ENCODE results near the gene BRME1. TPM values are rescaled to one million over a fixed set of nuclear protein-coding genes. Genes with fewer than 3 reads are reported as not detected.
A peak's percentile ranks its signal among the peaks of the same experiment; 100 is the strongest.

BRME1 gene
- total RNA-seq, 1 experiment from 2014 or later = 13.9 TPM

DNA sequence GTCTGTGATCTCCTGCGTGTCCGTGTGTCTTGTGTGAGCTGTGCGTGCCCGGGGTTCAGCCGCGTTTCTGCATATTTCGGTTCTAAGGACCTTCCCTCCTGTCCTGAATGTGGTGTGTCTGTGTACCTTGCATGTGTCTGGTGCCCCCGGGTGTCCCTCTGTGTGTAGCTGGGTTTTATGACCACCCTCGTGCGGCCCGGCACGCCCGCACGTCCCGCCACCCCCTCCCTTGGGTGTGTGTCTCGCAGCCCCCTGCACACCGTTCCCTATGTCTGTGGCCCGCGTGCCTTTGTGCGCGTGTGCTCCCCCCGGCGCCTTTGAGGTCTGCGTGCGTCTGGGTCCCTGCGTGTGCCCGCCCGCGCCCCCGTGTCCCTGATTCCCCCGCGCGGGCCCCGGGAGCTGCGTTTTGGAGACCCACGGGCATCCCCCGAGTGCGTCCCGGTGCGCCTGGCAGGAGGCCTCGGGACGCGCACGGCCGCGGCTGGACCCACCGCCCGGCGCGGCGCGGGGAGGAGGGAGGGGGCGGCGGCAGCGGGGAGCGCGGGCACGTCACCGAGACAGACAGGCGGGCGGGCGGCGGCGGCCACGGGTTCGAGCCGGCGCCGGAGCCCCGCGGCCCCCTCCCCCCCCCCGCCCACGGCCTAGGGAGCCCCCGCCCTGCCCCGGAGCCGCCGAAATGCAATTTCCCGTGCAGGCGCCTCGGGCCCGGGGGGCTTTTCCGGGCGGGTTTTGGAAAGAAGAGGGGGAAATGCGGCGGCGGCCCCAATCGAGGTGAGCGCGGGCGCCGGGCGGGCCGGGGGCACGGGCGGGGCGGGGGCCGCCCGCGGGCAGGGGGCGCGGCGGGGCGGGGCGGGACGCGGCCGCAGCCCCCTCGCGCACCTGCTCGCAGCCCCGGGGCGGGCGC is 41.0 kb downstream of the BRME1 start:
- H3K4me2 ChIP-seq = peak overlapping the region; percentile 97; the same call in 1 of the 2 replicates
- H3K4me3 ChIP-seq = peak overlapping the region; percentile 89; the same call in 1 of the 2 replicates
- H3K27ac ChIP-seq = no peak overlapping the region
- no peaks in the 10 kb centered on the region for H3K9me2 ChIP-seq (ENCODE audit: insufficient read depth)
- no peak overlapping the region for H2AFZ ChIP-seq
- H3K4me1 ChIP-seq (replicated peaks; ENCODE audit: insufficient read depth) = peaks cover 16% of the 10 kb centered on the region
- no peaks in the 10 kb centered on the region for H4K20me1 ChIP-seq (ENCODE audit: insufficient read depth)
- POLR2A ChIA-PET (ENCODE audit: unreplicated experiment) = interaction anchor here (0.6 kb wide), 1 partner anchor 28 kb away, joined by 14 read pairs; no protein-coding TSS in a partner anchor
- CTCF ChIA-PET = interaction anchor here (0.6 to 0.7 kb wide), 4 partner anchors 9 to 614 kb away, joined by 3 to 12 read pairs (median 6); no protein-coding TSS in a partner anchor
- H3K9me3 ChIP-seq (ENCODE audit: insufficient read depth, low read depth) = no peaks in the 10 kb centered on the region
- peaks cover 58% of the 10 kb centered on the region for H3F3A ChIP-seq (ENCODE audit: insufficient read depth, low read depth)
- intact Hi-C loops (cut with micrococcal nuclease; ENCODE audit: unreplicated experiment) = loop anchor here (5.0 kb wide), 1 partner anchor 133 kb away; no protein-coding TSS in a partner anchor
- BruUV-seq (replicated peaks) = no TSS peak
- TF ChIP-seq, protein P1, sequence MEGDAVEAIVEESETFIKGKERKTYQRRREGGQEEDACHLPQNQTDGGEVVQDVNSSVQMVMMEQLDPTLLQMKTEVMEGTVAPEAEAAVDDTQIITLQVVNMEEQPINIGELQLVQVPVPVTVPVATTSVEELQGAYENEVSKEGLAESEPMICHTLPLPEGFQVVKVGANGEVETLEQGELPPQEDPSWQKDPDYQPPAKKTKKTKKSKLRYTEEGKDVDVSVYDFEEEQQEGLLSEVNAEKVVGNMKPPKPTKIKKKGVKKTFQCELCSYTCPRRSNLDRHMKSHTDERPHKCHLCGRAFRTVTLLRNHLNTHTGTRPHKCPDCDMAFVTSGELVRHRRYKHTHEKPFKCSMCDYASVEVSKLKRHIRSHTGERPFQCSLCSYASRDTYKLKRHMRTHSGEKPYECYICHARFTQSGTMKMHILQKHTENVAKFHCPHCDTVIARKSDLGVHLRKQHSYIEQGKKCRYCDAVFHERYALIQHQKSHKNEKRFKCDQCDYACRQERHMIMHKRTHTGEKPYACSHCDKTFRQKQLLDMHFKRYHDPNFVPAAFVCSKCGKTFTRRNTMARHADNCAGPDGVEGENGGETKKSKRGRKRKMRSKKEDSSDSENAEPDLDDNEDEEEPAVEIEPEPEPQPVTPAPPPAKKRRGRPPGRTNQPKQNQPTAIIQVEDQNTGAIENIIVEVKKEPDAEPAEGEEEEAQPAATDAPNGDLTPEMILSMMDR (conservative IDR thresholded peaks at IDR 0.05) = no peak
- TF ChIP-seq EZH2 (IDR thresholded peaks at IDR 0.05; ENCODE audit: low read depth) = no peak
- DNase-seq = peak in 1 of 2 experiments; percentile 24
- no peaks in the 10 kb centered on the region for H3K36me3 ChIP-seq (ENCODE audit: low read depth)
- H3K27me3 ChIP-seq (ENCODE audit: insufficient read depth, low read depth) = no peaks in the 10 kb centered on the region
- no peaks in the 10 kb centered on the region for H3K79me2 ChIP-seq (ENCODE audit: low read depth)

DNA sequence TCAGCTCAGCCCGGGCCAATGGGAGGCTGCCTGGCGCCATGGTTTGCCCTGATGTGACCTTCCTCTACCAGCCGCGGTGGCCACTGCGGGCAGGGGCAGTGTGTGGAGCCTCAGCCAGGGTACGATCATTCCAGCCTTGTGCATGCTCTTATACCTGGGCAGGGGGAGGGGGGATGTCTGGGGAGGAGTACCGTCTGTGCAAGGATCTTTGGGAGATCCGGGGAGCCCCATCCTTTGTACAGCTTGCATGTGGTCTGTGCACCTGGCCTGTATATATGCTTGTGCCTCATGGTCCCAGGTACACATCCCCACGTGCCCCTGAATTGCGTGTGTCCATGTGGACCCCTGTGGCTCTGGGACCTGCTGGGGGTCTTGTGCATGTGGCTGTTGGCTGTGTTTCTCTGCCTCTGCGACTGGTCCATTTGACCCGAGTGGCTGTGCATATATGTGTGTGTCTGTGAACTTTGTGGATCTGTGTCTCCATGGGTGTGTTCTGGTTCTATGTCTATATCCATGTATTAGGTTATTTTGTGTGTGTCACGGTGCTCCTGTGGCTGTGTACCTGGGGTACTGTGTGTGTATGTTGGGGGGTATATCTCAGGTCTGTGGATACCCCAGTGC is 41.8 kb downstream of the BRME1 start:
- Histone ChIP-seq H3K4me2 (no peak overlapping the region), H3K79me2 (ENCODE audit: low read depth) (no peaks in the 10 kb centered on the region), H3K4me3 (no peak overlapping the region), H3K9me2 (ENCODE audit: insufficient read depth) (no peaks in the 10 kb centered on the region), H3K27ac (no peak overlapping the region), H3K27me3 (ENCODE audit: insufficient read depth, low read depth) (no peaks in the 10 kb centered on the region), H3F3A (ENCODE audit: insufficient read depth, low read depth) (peaks cover 65% of the 10 kb centered on the region), H2AFZ (no peak overlapping the region), H3K36me3 (ENCODE audit: low read depth) (no peaks in the 10 kb centered on the region), H4K20me1 (ENCODE audit: insufficient read depth) (no peaks in the 10 kb centered on the region), H3K9me3 (ENCODE audit: insufficient read depth, low read depth) (no peaks in the 10 kb centered on the region), H3K4me1 (replicated peaks; ENCODE audit: insufficient read depth) (peaks cover 20% of the 10 kb centered on the region)
- peak in 1 of 2 experiments; percentile 30 for DNase-seq
- intact Hi-C loops (cut with micrococcal nuclease; ENCODE audit: unreplicated experiment) = loop anchor here (5.0 kb wide), 1 partner anchor 132 kb away; no protein-coding TSS in a partner anchor
- CTCF ChIA-PET = no interaction called here
- TF ChIP-seq, protein P1 (conservative IDR thresholded peaks at IDR 0.05) = no peak
- no peak for TF ChIP-seq EZH2 (IDR thresholded peaks at IDR 0.05; ENCODE audit: low read depth)
- POLR2A ChIA-PET (ENCODE audit: unreplicated experiment) = interaction anchor here (0.6 kb wide), 1 partner anchor 683 kb away, joined by 3 read pairs; no protein-coding TSS in a partner anchor
- BruUV-seq (replicated peaks) = no TSS peak
